H1 (cell line): ENCODE data around the gene PDPK1.

Experiments
- HDAC2 ChIP-seq, 2 experiments: fragments of 300-600 bp in 1 of 2; sonication (generic) in 1 of 2; IDR thresholded peaks; 2 replicates each; pipeline ENCODE4 v1.6.1; 2011 to 2012; ENCODE audit warnings: low read depth in 2 of 2, low read length in 2 of 2, mild to moderate bottlenecking in 2 of 2, moderate library complexity in 2 of 2, borderline replicate concordance in 1 of 2, inconsistent platforms in 1 of 2
- SIX5 ChIP-seq: IDR thresholded peaks from 2 replicates; pipeline ENCODE4 v1.6.1; 2011; ENCODE audit warnings: mild to moderate bottlenecking, low read depth, low read length
- SP1 ChIP-seq: IDR thresholded peaks from 2 replicates; pipeline ENCODE4 v1.6.1; 2011; ENCODE audit warnings: low read depth, low read length
- TF ChIP-seq, protein P1 (sequence below), 3 experiments: IDR thresholded peaks; 1 replicate in 2 of 3; 2 replicates in 1 of 3; pipeline versions ENCODE4 v1.5.1 to v1.6.1; 2011; ENCODE audit warnings: low read length in 3 of 3, mild to moderate bottlenecking in 3 of 3, inconsistent platforms in 2 of 3, low read depth in 1 of 3, moderate library complexity in 1 of 3; ENCODE audit not compliant: insufficient read depth in 1 of 3; ENCODE audit errors: control extremely low read depth in 1 of 3

DNA sequence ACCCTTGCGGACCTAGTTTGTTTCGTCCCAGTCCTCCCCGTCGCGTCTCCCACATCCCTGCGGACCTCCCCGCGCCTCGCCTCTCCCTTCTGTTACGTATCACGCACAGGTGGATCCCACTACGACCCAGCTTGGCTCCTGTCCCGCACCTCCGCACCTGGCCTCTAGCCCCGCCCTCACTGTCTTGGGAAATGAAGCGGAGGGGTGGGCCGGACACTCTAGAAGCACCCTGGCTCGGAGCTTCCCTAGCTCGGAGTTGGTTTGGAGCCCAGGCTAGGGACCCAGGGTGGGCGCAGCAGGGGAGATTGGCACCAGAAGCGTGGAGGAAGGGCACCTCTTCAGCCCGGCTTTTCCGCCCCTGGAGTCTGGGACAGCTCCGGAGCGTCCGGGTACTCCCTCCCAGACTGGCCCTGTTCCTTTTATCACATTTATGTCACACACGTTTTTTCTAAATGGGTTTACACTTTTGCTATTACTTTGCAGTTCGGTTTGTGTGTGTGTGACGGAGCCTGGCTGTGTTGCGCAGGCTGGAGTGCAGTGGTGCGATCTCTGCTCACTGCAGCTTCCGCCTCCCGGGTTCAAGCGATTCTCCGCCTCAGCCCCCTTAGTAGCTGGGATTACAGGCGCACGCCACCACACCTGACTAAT, 5.2 kb upstream of the PDPK1 start:
- TF ChIP-seq SIX5 (no peak), SP1 (no peak), HDAC2 (IDR thresholded peaks at IDR 0.05; ENCODE audit: borderline replicate concordance in 1 of 2, low read depth in 2 of 2, low read length in 2 of 2) (no peak)
- TF ChIP-seq, protein P1, sequence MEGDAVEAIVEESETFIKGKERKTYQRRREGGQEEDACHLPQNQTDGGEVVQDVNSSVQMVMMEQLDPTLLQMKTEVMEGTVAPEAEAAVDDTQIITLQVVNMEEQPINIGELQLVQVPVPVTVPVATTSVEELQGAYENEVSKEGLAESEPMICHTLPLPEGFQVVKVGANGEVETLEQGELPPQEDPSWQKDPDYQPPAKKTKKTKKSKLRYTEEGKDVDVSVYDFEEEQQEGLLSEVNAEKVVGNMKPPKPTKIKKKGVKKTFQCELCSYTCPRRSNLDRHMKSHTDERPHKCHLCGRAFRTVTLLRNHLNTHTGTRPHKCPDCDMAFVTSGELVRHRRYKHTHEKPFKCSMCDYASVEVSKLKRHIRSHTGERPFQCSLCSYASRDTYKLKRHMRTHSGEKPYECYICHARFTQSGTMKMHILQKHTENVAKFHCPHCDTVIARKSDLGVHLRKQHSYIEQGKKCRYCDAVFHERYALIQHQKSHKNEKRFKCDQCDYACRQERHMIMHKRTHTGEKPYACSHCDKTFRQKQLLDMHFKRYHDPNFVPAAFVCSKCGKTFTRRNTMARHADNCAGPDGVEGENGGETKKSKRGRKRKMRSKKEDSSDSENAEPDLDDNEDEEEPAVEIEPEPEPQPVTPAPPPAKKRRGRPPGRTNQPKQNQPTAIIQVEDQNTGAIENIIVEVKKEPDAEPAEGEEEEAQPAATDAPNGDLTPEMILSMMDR (IDR thresholded peaks at IDR 0.05; ENCODE audit: control extremely low read depth in 1 of 3, insufficient read depth in 1 of 3, low read depth in 1 of 3, low read length in 3 of 3) = no peak
